ENCODE measurements around the gene TMEM245. TPM values are rescaled to one million over a fixed set of nuclear protein-coding genes. Genes with fewer than 3 reads are reported as not detected.

TMEM245 gene
- total and polyA plus RNA-seq, 2 of the 13 experiments (the other 11 are each of a cell fraction or from before 2014, with no cell fraction given): 53.5 to 55.4 TPM

DNA sequence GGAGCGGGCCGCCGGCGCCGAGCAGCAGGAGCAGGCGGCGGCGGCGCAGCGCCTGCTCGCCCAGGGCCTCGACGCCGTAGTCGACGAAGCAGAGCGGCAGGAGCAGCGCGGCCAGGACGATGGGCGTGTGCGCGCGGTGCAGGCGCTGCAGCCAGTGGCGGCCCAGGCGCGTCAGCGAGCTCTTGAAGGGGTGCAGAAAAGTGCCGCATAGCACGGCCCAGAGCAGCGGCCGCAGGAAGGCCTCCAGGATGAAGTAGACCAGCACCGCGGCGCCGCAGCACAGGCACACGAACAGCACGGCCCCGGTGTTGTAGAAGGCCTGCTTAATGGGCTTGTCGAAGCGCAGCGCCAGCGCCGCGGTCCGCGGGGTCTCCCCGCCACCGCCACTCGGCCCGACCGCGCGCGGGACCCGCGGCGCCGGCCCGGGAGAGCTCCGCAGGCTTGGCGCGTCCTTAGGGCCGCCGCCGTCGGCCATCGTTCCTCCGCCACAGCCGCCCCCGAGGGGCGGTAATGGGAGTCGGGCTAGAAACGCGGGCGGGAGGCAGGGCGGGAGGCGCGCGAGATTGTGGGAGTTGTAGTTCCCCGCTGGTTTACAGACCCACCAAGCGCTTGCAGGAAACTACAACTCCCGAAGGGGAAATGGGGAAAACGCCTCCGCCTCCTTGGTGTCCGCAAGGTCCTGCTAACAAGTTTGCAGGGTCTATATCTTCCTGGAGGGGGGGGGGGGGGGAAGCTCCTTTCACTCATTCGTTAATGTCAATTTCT is at the start of gene TMEM245 (continued):
- TF ChIP-seq, protein P1, sequence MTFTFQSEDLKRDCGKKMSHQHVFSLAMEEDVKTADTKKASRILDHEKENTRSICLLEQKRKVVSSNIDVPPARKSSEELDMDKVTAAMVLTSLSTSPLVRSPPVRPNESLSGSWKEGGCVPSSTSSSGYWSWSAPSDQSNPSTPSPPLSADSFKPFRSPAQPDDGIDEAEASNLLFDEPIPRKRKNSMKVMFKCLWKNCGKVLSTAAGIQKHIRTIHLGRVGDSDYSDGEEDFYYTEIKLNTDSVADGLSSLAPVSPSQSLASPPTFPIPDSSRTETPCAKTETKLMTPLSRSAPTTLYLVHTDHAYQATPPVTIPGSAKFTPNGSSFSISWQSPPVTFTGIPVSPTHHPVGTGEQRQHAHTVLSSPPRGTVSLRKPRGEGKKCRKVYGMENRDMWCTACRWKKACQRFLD (CRISPR knock-in tag; IDR thresholded peaks at IDR 0.05; ENCODE audit: borderline replicate concordance): no peak
- TF ChIP-seq, protein P2, sequence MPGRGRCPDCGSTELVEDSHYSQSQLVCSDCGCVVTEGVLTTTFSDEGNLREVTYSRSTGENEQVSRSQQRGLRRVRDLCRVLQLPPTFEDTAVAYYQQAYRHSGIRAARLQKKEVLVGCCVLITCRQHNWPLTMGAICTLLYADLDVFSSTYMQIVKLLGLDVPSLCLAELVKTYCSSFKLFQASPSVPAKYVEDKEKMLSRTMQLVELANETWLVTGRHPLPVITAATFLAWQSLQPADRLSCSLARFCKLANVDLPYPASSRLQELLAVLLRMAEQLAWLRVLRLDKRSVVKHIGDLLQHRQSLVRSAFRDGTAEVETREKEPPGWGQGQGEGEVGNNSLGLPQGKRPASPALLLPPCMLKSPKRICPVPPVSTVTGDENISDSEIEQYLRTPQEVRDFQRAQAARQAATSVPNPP (CRISPR knock-in tag; IDR thresholded peaks at IDR 0.05): no peak; the same call in 1 of the 2 replicates
- TF ChIP-seq, protein P3, sequence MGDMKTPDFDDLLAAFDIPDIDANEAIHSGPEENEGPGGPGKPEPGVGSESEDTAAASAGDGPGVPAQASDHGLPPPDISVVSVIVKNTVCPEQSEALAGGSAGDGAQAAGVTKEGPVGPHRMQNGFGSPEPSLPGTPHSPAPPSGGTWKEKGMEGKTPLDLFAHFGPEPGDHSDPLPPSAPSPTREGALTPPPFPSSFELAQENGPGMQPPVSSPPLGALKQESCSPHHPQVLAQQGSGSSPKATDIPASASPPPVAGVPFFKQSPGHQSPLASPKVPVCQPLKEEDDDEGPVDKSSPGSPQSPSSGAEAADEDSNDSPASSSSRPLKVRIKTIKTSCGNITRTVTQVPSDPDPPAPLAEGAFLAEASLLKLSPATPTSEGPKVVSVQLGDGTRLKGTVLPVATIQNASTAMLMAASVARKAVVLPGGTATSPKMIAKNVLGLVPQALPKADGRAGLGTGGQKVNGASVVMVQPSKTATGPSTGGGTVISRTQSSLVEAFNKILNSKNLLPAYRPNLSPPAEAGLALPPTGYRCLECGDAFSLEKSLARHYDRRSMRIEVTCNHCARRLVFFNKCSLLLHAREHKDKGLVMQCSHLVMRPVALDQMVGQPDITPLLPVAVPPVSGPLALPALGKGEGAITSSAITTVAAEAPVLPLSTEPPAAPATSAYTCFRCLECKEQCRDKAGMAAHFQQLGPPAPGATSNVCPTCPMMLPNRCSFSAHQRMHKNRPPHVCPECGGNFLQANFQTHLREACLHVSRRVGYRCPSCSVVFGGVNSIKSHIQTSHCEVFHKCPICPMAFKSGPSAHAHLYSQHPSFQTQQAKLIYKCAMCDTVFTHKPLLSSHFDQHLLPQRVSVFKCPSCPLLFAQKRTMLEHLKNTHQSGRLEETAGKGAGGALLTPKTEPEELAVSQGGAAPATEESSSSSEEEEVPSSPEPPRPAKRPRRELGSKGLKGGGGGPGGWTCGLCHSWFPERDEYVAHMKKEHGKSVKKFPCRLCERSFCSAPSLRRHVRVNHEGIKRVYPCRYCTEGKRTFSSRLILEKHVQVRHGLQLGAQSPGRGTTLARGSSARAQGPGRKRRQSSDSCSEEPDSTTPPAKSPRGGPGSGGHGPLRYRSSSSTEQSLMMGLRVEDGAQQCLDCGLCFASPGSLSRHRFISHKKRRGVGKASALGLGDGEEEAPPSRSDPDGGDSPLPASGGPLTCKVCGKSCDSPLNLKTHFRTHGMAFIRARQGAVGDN (CRISPR knock-in tag; IDR thresholded peaks at IDR 0.05): peak; percentile 89
- no peak for TF ChIP-seq ZNF337 (CRISPR knock-in tag; IDR thresholded peaks at IDR 0.05; ENCODE audit: borderline replicate concordance, low read depth)
- 0 out of 2 replicates have a peak, but pooled peaks have one; percentile 32 for TF ChIP-seq MXD4 (CRISPR knock-in tag; IDR thresholded peaks at IDR 0.05)
- TF ChIP-seq ZFP62 (CRISPR knock-in tag; IDR thresholded peaks at IDR 0.05): peak; percentile 49; the same call in 1 of the 2 replicates
- TF ChIP-seq ZNF547 (CRISPR knock-in tag; IDR thresholded peaks at IDR 0.05): no peak
- no peak for TF ChIP-seq ZSCAN30 (CRISPR knock-in tag; IDR thresholded peaks at IDR 0.05)
- TF ChIP-seq, protein P4, sequence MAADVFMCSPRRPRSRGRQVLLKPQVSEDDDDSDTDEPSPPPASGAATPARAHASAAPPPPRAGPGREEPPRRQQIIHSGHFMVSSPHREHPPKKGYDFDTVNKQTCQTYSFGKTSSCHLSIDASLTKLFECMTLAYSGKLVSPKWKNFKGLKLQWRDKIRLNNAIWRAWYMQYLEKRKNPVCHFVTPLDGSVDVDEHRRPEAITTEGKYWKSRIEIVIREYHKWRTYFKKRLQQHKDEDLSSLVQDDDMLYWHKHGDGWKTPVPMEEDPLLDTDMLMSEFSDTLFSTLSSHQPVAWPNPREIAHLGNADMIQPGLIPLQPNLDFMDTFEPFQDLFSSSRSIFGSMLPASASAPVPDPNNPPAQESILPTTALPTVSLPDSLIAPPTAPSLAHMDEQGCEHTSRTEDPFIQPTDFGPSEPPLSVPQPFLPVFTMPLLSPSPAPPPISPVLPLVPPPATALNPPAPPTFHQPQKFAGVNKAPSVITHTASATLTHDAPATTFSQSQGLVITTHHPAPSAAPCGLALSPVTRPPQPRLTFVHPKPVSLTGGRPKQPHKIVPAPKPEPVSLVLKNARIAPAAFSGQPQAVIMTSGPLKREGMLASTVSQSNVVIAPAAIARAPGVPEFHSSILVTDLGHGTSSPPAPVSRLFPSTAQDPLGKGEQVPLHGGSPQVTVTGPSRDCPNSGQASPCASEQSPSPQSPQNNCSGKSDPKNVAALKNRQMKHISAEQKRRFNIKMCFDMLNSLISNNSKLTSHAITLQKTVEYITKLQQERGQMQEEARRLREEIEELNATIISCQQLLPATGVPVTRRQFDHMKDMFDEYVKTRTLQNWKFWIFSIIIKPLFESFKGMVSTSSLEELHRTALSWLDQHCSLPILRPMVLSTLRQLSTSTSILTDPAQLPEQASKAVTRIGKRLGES (CRISPR knock-in tag; IDR thresholded peaks at IDR 0.05; ENCODE audit: borderline replicate concordance): no peak
- TF ChIP-seq TEAD2 (CRISPR knock-in tag; IDR thresholded peaks at IDR 0.05): no peak
- no peak for TF ChIP-seq SMARCC2 (IDR thresholded peaks at IDR 0.05)
- TF ChIP-seq ZNF18 (CRISPR knock-in tag; IDR thresholded peaks at IDR 0.05; ENCODE audit: insufficient replicate concordance): no peak
- TF ChIP-seq ZNF850 (CRISPR knock-in tag; conservative IDR thresholded peaks at IDR 0.05): no peak
- no peak for TF ChIP-seq ATAD3A (CRISPR knock-in tag; IDR thresholded peaks at IDR 0.05)
- TF ChIP-seq ZNF569 (CRISPR knock-in tag; IDR thresholded peaks at IDR 0.05; ENCODE audit: borderline replicate concordance): no peak
- peak; percentile 91 for TF ChIP-seq ASH2L (IDR thresholded peaks at IDR 0.05; ENCODE audit: insufficient read length, low read depth, low read length)

All from HepG2 (cell line).